ENCODE measurements around the gene CRTAC1. TPM values are rescaled to one million over a fixed set of nuclear protein-coding genes. Genes with fewer than 3 reads are reported as not detected.
A peak's percentile ranks its signal among the peaks of the same experiment; 100 is the strongest.

Gene CRTAC1
- total RNA-seq, 1 experiment from 2014 or later: not detected

DNA sequence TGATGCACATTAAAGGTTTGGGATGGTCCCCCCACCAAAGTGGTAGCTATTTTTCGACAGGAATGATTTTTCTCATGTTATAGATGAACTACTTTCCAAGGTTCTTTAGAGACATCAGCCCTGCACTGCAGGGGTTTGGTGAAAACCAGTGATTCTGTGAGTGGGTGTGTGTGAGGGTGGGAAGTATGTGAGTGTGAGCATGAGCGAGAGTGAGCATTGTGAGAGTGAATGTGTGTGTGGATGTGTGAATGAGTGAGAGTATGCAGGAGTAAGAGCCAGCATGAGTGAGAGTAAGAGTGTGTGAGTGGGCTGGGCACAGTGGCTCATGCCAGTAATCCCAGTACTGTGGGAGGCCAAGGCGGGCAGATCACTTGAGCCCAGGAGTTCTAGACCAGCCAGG, 105.7 kb downstream of the CRTAC1 start:
- no peak for DNase-seq (ENCODE audit: low spot score)

GRCh38 chr10:97923476-97923875, 106.9 kb downstream of the CRTAC1 start:
- DNase-seq (ENCODE audit: low spot score): no peak

- DNase-seq (ENCODE audit: low spot score): no peak
Observed at GRCh38 chr10:97923057-97923456, 107.4 kb downstream of the CRTAC1 start.

DNA sequence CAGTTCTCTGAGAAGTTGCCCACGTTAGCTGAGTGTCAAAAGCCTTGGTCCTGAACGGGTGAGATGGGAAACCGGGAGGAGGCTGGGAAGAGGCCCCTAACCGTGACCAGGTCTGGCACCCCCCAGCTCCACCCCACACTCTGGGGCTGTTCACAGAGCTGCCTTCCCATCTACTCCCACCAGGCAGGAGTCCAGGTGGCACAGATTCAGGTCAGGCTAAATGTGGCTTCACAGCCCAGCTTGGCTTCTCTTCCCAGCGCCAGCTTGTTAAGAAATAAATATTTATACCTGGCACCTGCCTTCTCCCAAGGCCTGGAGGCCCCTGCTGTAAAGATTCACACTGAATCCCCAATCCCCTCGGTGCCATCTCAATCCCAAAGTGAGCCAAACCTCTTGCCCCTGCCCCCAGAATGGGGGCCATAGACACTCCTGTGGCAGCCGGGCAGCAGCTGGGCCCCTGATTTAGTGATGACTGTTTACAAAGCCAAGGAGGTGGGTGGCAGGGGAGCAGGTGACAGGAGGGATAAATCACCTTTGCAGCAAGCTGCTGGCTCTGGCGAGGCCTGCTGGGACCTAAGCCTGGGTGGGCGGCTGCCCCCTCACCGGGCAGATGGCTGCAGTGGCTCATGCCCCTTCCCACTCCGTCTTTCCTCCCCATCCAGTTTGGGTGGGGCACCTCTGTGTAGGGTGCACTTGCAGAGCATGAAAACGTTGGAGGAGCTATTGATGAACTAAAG, 108.2 kb downstream of the CRTAC1 start:
- DNase-seq (ENCODE audit: low spot score): no peak

DNA sequence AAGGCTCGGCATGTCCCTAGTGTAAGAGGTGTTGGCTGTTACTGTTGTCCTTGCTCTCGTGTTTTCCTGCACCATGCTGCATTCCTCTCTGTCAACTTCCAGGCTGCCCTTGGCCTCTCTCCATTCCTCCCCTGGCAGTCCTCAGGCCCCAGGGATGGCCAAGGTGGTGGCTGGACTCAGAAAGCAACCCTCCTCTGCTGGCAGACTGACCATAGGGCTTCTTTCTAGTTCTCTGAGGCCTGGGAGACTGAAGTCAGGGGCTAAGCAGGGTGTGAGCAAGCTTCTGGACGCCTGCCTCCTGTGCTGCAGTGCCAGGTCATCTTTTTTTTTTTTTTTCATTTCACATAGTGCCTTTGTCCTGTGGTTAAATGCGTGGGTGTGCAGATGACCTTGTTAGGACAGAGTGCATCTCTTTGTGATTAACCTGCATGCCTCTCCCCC, 108.8 kb downstream of the CRTAC1 start:
- no peak for DNase-seq (ENCODE audit: low spot score)

DNA sequence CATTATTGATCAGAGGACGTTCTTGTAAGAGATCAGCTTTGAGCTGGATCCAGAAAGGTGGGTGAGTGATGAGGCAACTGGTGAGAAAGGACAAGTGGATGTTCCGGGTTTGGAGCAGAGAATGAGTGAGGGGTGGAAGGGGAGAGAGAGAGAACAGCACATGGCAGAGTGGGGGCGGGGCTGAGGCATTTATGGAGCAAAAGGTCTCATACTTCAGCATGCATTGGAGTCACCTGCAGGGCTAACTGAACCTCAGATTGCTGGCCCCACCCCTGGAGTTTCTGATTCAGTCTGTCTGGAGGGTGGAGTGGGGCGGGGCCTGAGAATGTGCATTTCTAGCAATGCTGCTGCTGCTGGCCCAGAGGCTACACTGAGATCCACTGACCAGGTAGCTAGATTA, 109.6 kb downstream of the CRTAC1 start:
- DNase-seq (ENCODE audit: low spot score): no peak

DNA sequence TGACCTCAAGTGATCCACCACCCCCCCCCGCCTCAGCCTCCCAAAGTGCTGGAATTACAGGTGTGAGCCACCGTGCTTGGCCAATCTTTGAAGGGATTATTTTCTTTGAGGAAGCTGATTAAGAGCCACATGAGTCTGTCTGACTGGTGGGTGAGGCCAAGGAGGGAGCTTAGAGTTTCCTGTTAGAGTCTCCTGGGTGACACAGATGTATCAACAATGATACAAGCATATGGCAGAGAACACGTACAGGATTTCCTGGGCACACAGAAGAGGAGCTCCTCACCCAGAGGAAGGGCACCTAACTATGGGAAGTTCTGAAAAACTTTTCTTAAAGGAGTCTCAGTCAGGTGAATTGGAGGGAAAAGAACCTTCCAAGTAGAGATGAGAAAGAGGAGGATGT, 111.4 kb downstream of the CRTAC1 start:
- DNase-seq (ENCODE audit: low spot score): no peak

DNA sequence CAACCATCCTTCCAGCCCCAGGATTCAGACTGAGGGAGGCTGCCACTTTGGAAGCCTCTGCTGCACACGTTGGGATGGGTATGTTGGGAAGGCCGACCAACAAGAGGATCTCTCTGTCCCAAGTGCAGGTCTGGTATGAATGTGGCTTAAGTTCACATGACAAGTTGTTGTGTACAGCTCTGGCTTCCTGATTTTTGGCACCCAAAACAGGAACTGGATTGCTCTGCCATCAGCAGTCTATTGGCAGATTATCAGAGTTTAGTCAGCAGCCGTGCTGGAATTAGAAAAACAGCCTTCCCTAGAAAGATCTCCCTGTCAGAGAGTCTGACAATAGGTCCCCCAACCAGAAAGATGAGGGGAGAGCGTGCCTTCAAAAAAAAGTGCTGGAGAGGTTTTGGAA, 113.8 kb downstream of the CRTAC1 start:
- no peak for DNase-seq (ENCODE audit: low spot score)

DNA sequence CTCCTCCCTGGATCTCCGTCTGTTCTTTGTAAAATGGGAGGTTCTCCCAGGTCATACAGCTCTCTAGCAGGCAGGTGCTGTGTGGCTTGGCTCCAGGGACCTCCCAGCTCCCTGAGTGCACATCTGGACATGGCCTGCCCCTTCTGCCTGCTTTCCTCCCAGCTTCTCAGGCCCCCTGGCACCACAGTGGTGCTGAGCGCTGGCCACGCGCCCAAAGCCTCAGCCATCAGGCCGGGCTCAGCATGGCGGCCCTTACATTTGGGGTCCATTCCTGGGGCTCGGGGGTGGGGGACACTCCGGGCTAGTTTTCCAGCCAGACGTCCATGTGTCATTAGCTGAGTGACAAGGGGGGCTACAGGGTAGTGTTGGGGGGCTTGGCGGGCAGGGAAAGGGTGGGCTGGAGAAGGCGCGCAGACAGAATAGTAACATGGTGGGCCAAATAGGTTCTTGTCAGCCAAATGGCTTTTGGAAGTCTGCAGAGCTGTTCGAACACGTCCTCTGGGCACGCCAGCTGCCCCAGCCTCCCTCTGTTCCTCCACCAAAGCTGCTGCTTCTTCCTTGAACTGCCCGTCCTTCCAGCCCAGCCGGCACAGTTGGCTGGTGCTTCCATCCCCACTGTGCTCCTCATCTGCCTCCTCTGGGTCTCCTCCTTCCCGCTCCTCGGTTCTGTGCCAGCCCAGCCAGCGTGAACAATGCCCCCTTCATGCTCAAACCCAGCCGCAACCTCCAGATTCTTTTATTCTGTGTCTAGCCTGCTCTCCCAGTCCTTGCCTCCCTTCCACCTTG, 114.9 kb downstream of the CRTAC1 start:
- DNase-seq (ENCODE audit: low spot score): no peak

DNA sequence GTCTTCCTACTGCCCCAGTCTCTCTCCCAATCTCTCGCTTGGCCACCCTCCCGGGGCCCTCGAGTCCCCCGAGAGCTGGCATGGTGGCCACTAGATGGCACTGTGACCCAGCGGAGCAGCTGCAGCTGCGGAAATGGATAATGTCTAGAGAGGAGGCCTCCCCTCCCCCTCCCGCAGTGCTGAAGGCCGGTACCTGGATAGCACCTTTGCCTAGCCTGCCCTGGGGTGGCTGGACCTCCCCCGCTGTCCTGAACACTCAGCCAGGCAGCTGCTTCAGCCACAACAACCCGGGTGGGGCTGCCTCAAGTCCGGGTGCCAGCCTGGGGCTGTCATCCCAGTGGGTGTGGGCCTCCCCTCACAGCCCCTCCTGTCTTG, 115.6 kb downstream of the CRTAC1 start:
- peak; percentile 83 for DNase-seq (ENCODE audit: low spot score)

DNA sequence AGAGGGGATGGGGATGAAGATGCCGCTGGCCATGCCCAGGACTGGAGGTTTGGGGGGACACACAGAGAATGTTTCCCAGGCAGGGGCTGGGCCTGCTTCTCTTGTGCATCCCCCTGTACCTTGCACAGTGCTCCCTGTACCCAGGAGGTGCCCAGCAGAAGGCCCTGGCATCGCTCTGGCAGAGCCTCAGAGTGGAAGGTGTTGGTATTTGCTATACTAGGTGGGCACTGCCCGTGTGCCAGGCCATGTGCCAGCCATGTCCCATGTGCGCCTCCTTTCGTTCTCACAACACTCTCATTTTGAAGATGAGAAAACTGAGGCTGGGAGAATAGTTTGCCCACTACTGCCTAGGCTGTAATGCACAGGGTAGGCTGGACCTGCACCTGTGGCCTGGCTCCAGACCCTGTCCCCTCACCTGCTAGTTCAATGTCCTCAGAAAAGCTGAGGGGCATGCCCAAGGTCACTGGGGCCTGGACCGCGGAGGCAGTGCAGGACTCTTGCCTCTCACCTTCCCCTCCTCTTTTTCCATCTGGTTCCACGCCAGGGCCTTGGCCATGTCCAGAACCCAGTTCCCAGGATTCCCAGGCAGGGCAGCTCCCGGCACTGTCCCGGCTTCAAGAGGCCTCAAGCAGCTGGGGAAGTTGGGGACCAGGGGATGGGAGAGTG, 116.1 kb downstream of the CRTAC1 start:
- no peak for DNase-seq (ENCODE audit: low spot score)

DNA sequence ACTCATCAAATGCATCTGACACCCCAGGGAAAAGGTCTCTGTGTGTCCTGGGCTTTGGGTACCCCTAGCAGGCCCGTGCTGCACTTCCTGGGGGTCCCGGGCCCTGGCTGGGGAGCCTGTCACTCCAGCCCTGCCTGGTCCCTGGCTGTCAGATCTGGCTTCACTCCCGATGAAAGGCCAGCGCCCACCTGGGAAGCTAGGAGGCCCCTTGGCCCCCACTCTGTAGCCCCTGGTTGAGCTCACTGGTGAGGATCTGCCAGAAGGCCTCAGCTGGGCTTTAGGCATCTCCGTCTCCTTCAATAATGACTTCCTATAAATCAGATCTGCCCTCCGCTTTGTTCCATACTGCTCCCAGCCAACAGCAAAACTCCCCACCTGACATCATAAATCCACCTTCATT, 116.8 kb downstream of the CRTAC1 start:
- DNase-seq (ENCODE audit: low spot score): no peak

DNA sequence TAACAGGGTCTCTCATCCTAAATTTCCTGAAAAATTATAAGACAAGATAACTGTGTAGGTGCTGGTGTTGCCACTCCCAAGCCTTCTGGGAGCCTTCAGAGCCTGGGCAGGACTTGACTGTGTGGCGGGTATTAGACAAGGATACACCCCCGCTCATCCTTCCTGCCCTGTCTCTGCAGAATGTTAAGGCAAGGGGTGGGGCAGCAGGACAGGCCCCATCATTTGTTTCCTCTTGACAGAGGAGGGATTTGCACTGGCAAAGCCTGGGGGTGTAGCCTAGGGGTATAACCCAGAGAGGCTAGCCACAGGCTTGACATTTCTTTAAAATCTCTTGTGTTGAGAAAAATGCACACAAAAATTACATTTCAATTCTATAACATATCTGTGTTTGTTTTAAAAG, 117.2 kb downstream of the CRTAC1 start:
- no peak for DNase-seq (ENCODE audit: low spot score)

- no peak for DNase-seq (ENCODE audit: low spot score)
Observed at GRCh38 chr10:97911217-97911616, 119.2 kb downstream of the CRTAC1 start.

- no peak for DNase-seq (ENCODE audit: low spot score)
Observed at GRCh38 chr10:97910661-97911060, 119.8 kb downstream of the CRTAC1 start.

DNA sequence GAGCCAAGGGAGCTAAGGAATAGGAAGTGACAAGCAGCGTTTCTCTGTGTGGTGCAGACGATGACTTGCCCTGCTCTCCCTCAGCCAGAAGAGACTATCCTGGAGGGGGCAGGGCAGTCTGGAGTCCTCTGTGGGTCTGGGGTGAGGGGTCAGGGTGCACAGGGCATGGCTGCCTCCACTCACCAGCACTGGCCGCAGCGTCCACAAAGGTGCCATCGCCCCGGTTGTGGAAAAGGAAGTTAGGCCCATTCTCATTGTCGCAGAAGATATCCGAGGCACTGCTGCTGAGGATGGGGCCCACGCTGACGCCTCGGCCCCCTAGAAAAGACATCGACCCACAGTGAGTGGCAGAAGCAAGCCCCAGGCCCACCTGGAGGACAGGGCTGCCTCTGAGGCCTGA, 122.6 kb downstream of the CRTAC1 start:
- DNase-seq (ENCODE audit: low spot score): no peak

DNA sequence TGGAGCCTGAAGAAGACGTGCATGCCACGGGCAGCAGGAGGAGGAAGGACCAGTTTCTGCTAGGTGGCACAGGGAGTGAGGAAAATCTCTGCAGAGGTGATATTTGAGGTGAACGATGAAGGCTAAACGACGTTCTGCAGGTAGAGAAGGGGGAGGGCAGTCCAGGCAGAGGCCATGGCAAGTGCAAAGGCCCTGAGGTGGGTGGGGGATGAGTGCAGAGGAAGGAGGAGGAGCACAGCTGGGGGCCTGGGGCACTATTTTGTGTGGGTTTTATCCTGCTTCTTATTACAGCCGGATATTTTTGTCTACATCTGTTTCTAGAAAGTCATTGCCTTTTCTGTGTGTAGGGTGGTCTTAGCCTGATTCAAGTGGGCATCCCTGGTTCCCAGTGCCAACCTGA, 123.2 kb downstream of the CRTAC1 start:
- no peak for DNase-seq (ENCODE audit: low spot score)

GRCh38 chr10:97905276-97905675, 125.1 kb downstream of the CRTAC1 start:
- no peak for DNase-seq (ENCODE audit: low spot score)

DNA sequence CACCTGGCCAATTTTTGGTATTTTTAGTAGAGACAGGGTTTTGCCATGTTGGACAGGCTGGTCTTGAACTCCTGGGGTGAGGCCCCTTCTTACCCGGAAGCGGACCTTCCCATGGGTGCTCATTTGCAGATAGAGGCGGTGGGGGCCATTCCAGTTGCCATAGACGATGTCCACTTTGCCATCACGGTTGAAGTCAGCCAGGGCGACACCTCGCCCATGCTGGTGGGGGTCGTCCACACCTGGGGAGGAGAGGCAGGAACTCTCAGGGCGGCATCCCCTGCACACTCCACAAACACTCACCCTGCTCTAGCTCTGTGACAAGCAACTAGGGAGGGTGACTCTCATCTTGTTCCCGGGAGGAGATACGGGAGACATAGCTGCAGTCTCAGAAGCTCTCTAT, 125.8 kb downstream of the CRTAC1 start:
- no peak for DNase-seq (ENCODE audit: low spot score)

GRCh38 chr10:97904018-97904381, 126.4 kb downstream of the CRTAC1 start:
- DNase-seq (ENCODE audit: low spot score): no peak

GRCh38 chr10:97903128-97904017, 127.0 kb downstream of the CRTAC1 start:
- DNase-seq (ENCODE audit: low spot score): no peak

GRCh38 chr10:97901381-97901780, 129.0 kb downstream of the CRTAC1 start:
- DNase-seq (ENCODE audit: low spot score): no peak
